ENCODE measurements around the gene LHX3.
A peak's percentile ranks its signal among the peaks of the same experiment; 100 is the strongest.

Gene LHX3

DNA sequence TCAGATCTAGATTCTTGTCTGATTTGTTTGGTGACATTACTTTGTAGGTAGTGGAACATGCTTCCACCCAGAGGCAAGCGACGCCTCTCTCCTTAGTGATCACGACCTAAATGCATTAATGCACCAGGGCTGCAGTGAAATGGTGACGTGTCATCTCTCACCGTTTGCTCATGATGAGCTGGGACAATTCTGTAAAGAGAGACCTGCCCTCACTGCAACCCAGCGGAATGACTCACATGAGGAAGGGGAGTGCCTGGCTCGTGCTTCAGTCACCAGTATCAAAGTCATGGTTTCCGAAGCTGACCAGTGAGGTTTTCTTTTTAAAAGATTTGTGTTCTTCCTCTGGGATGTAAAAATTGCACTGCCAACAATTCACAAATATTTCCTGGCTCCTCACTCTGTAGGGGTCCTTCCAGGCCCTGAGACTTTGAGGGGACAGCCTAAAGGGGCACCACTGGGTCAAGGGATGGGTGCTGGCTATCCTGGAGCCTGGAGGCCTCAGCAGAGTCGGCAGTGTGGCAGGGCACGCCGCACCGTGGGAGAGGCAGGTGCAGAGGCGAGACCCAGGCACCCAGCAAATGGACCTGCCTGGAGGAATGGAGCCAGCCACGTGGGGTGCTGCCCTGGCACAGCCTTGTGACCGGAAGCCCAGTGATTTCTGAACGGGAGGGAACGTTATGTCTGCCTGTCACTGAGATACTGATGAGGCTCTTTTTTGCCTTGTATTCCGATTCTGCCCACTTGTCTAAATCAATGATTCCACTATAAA lies 23.4 kb upstream of the LHX3 start:
- no peak for DNase-seq (ENCODE audit: low read depth in 2 of 2, low spot score in 1 of 2)

DNA sequence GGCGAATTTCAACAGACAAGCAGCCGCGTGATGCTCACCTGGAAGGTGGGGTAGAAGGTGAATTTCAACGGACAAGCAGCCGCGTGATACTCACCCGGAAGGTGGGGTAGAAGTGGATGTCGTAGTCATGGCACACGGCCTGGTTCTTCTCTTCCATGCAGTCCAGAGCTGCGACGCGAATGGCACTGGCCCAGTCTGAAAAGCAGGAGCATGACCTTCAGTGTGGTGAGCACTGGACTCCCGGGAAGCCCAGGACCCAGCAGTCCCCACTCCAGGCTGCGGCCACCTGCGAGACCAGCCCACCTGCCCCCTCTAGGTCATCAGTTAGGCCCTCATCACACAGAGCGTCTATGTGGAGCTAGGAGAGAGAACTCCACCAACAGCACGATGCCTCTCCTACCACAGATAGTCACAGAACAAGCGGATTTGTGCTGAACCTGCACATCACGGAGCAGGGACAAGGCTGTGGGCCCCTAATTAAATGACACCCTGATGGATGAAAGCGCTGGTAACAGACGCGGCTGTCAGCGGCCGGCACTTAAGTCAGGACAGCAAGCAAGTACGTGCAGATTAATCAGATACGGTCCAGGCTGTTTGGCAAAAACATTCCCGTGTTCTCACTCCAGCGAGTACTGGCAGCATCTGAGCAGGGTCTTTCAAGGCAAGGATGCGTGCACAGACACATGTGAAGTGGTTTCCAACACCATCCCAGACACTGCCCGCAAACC lies 21.9 kb upstream of the LHX3 start:
- no peak for DNase-seq (ENCODE audit: low read depth in 2 of 2, low spot score in 1 of 2)

- peak in 1 of 2 donors; percentile 35 for DNase-seq (ENCODE audit: low read depth in 2 of 2, low spot score in 1 of 2)
Measured at GRCh38 chr9:136225748-136226679, 21.1 kb upstream of the LHX3 start.

DNA sequence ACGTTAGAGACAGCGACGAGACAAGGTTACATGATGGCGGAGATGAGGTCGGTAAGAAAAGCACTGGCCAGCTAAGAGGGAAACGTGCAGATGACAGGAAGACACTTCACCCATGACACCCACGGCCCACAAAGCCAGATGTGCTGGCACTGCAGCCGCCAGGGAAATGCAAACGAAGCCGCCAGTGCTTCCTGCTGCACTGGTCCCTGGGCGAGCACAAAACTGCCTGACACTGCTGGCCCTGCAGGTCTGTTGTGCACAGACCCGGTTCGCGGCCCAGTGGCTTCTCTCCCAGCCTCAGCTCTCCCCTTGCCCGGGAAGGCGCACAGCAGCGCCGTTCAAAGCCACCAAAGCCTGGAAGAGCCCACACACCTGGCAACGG lies 20.4 kb upstream of the LHX3 start:
- DNase-seq (ENCODE audit: low read depth in 2 of 2, low spot score in 1 of 2): no peak

GRCh38 chr9:136223871-136224640 lies 19.1 kb upstream of the LHX3 start:
- no peak for DNase-seq (ENCODE audit: low read depth in 2 of 2, low spot score in 1 of 2)

DNA sequence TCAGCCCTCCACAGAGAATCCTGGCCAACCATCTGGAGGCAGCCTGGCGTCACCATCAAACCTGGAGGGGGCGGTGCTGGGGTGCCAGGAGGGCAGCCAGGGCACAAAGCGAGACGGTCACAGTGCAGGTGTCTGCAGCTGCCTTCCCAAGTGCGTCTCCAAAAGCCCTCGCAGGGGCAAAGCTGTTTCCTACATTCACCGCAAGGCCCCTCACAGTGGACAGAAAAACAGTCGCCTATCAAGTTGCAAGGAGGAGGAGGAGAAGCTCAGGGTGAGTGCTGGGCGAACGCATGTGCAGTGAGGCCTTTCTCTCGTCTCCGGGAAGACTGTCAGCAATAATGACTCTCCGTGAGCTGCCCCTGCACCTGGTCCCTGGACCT lies 18.0 kb upstream of the LHX3 start:
- no peak for DNase-seq (ENCODE audit: low read depth in 2 of 2, low spot score in 1 of 2)

DNA sequence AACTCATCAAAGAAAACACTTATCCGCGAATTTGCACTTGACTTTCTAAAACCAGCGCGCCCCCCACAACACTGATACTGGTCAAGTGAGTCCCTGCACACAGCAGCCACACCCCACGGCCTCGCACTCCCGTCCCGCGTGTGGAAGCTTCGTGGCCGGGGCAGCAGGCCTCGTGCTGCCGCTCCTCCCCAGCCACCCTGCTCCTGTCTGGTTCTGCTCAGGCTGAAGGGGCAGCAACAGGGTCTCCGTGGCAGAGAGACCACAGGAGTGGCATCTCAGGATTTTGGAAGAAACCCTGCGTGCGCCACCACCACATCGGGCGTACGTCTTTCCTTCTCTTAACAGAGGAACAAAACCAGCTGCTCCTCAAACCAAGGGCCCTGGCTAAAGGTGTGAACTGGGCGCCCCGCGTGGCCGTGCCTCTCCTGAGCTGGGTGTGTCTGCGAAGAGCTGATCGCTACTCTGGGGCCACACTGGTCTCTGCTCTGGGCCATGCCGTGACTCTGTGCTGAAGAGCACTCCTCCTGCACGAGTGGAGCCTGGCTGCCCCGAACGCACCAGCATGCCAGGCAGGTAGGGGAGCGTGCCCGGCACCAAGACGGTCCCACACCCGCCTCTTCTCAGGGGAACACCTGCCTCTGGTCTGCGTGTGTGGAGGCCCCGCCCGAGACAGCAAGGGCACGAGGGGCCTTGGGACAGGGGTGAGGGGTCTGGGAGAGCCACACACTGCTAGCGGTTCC lies 17.4 kb upstream of the LHX3 start:
- DNase-seq (ENCODE audit: low read depth in 2 of 2, low spot score in 1 of 2): no peak

GRCh38 chr9:136220017-136220729 lies 15.2 kb upstream of the LHX3 start:
- DNase-seq (ENCODE audit: low read depth in 2 of 2, low spot score in 1 of 2): no peak

DNA sequence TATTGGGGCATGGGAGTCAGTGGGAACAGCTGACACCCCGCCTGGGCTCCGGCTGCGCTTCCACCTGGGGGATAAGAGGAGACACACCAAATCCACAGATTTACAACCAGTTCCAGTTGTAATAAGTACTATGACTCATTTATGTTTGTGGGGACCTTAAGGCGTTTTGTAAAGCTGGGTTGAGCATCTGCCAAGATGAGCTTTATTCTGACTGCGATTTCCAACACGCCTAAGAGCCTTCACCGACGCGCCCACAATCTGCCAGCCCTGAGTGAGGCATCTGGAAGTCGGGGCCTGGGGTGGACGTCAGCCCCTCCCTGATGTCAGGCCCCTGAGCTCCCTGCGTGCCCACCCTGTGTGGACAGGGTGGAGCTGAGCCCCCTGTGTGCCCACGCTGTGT lies 14.3 kb upstream of the LHX3 start:
- DNase-seq (ENCODE audit: low read depth in 2 of 2, low spot score in 1 of 2): no peak

- DNase-seq (ENCODE audit: low read depth in 2 of 2, low spot score in 1 of 2): no peak
Measured at GRCh38 chr9:136218673-136219072, 13.7 kb upstream of the LHX3 start.

GRCh38 chr9:136218271-136218670 lies 13.3 kb upstream of the LHX3 start:
- no peak for DNase-seq (ENCODE audit: low read depth in 2 of 2, low spot score in 1 of 2)

- no peak for DNase-seq (ENCODE audit: low read depth in 2 of 2, low spot score in 1 of 2)
Measured at GRCh38 chr9:136216541-136217244, 11.8 kb upstream of the LHX3 start.

DNA sequence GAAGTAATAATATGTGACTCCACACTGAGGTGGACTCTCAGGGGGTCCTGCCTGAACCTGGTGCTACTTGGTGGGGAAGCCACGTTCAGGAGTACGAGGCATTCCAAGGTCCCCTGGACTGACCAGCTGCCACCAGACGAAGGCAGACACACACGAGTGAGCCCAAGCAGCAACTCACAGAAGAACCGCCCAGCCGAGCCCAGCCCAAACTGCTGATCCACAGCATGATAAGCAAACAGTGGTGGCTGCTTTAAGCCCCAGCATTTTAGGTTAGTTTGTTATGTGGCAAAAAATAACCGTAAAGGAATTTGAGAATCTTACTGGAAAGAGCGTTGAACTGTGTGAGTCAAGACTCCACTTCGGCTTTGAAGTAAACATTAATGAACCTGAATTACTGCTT lies 8.8 kb upstream of the LHX3 start:
- no peak for DNase-seq (ENCODE audit: low read depth in 2 of 2, low spot score in 1 of 2)

GRCh38 chr9:136212345-136212950 lies 7.5 kb upstream of the LHX3 start:
- no peak for DNase-seq (ENCODE audit: low read depth in 2 of 2, low spot score in 1 of 2)

DNA sequence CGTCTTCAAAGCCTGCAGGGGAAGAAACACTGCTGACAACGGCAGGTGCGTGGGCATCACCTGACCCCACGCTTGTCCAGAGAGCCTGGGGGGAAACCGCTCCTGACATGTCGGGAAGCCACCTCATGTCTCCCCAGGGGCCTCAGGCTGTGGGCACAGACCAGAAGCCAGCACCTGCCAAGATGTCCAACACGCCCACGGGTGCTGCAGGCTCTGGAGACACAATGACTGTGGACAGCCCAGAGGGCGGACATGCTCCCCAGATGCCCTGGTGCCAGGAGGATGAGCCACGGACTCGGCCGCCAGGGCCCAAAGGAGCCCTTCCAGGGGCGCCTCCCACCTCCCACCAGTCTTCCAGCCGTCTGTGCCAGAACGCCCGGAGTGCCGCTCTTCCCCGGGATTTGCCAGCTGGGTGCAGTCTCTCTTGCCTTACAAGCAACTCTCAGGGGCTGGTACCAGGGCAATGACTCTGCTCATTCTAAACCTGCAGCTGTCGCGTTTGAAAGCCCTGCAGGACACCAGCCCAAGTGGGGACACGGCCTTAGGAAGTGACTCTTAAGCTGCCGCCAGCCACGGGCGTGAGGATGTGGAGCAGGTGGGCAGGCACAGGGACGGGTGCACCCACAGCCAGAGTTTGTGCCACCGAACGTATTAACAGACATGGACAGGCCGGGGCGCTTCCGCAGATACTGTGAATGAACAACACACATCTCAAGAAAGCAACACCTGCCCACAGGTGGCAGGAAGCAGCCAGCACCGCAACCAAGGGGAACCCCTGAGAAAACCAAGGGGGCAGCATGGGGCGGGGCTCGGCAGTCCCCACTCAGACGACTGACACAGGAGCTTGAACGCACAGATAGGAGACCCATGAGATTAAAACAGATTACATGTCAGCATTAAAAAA lies 6.8 kb upstream of the LHX3 start:
- DNase-seq (ENCODE audit: low read depth in 2 of 2, low spot score in 1 of 2): no peak

DNA sequence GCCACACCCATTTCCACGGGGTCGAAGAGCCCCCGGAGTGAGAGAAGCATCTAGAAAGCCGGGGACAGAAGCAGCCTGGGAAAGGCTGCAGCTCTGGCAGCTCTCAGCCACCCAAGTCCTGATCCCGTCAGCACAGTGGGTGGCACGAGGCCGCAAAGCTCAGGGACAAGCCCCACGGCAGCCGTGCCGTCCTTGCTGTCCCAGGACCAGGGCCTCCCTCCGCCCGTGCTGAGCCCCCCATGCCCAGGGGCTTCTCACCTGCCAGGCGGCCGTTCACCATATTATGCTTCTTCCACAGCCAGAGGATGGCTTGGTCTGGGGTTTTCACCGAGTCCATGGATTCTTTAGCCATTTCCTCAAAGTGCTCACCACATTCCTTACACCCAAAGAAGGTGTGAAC lies 6.1 kb upstream of the LHX3 start:
- DNase-seq (ENCODE audit: low read depth in 2 of 2, low spot score in 1 of 2): no peak

DNA sequence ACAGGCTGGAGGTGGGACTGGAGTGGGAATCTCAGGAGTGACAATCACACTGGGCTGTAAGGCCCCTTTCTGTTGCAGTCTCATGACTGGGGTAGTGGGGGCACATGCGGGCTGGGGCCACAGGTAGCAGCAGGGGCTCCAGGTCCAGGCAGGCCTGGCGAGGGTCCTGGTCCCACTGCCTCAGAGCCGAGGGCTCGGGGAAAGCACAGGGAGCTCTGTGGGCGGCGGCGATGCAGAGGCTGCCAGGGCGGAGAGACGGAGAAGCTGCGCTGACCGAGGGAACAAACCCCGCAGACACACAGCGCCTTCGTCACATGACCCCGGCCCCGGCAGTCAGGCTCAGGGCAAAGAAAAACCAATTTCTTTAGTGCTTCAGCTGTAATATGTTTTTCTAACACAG lies 5.3 kb upstream of the LHX3 start:
- DNase-seq (ENCODE audit: low read depth in 2 of 2, low spot score in 1 of 2): no peak

GRCh38 chr9:136209786-136210185 lies 4.9 kb upstream of the LHX3 start:
- DNase-seq (ENCODE audit: low read depth in 2 of 2, low spot score in 1 of 2): no peak

Measured in stimulated activated CD8-positive, alpha-beta memory T cell treated with anti-CD3 and anti-CD28 coated beads, Interleukin-4, amount 100 ng/mL, for 1 hour (primary cell).